Measurements from ENCODE around the gene CNOT6.
"Not testable (repeated sequence)": the region's sequence is repeated elsewhere in the genome, so short reads cannot be mapped to it uniquely, and the experiment has no call there.

CNOT6 gene

GRCh38 chr5:180521101-180521500, 26.9 kb downstream of the CNOT6 start:
- DNase-seq: no peak

DNA sequence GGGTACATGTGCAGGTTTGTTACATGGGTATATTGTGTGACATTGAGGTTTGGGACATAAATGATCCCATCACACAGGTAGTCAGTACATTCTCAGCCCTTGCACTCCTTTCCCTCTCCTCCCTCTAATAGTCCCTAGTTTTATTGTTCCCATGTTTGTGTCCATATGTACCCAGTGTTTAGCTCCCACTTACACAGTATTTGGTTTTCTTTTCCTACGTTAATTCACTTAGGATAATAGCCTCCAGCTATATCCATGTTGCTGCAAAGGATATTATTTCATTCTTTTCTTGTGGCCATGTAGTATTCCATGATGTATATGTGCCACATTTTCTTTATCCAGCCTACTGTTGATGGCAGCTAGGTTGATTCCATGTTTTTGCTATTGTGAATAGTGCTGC, 27.4 kb downstream of the CNOT6 start:
- no peak for DNase-seq

DNA sequence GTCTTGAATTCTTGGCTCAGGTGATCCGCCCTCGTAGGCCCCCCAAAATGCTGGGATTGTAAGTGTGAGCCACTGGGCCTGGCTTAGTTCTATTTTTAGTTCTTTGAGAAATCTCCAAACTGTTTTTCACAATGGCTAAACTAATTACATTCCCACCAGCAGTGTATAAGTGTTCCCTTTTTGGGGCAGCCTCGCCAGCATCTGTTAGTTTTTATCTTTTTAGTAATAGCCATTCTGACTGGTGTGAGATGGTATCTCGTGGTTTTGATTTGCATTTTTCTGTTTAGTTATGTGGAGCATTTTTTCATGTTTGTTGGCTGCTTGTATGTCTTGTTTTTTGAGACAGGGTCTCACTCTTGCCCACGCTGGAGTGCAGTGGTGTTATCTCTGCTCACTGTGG, 28.2 kb downstream of the CNOT6 start:
- no peak for DNase-seq

- DNase-seq: no peak
Measured at GRCh38 chr5:180523629-180524466, 29.7 kb downstream of the CNOT6 start.

- DNase-seq: no peak
Measured at GRCh38 chr5:180525399-180525798, 31.2 kb downstream of the CNOT6 start.

DNA sequence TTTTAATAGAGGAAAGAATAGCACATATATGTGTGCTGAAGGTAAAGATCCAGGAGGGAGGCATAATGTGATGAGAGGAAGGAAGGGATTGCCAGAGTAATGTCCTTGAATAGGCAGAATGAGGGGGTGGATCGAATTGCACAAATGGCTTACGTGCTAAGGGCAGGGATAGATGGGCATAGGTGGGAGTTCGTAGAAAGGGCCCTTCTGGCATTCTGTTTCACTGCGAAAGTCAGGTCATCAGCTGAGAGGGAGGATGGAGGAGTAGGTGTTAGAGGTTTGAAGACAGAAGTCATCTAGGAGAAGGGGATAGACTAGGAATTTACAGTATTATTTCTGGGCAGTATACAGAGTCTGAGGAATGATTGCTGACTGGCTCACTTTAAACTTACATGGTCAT, 32.1 kb downstream of the CNOT6 start:
- no peak for DNase-seq

- no peak for DNase-seq
Measured at GRCh38 chr5:180527659-180528058, 33.5 kb downstream of the CNOT6 start.

GRCh38 chr5:180531036-180531585, 36.9 kb downstream of the CNOT6 start:
- DNase-seq: not testable (repeated sequence)

GRCh38 chr5:180532268-180532667, 38.1 kb downstream of the CNOT6 start:
- DNase-seq: no peak

- DNase-seq: no peak
Measured at GRCh38 chr5:180533845-180534244, 39.7 kb downstream of the CNOT6 start.

DNA sequence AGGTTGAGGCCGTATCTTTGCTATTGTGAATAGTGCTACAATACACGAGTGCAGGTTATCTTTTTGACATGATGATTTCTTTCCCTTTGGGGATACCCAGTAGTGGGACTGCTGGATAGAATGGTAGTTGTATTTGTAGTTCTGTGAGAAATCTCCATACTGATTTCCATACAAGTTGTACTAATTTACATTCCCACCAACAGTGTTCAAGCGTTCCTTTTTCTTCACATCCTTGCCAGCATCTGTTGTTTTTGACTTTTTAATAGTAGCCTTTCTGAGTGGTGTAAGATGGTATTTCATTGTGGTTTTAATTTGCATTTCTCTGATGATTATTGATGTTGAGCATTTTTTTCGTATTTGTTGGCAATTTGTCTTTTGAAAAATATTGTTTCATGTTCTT, 41.4 kb downstream of the CNOT6 start:
- no peak for DNase-seq

DNA sequence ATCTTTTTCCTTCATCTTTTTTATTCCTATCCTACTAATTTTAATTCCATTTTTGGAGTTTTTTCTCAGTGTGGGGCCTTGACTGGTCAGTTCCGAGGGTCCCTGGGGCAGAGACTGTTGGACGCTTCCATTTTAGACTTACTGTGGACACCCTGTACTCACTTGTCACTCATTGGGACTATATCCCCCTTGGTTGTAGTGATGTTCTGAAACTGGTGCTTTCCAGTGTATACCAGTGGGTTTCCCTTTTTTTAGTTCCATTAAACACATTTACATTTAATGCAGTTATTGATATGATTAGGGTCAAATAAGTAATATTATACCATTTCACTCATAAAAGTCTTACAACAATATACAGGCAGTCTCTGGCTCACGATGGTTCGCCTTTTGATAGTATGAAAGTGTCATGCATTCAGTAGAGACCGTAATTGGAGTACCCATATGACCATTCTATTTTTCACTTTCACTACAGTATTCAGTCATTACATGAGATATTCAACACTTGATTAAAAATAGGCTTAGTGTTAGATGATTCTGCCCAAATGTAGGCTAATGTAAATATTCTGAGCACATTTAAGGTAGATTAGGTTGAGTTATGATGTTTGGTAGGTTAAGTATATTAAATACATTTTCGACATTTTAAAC, 46.0 kb downstream of the CNOT6 start:
- DNase-seq: no peak

DNA sequence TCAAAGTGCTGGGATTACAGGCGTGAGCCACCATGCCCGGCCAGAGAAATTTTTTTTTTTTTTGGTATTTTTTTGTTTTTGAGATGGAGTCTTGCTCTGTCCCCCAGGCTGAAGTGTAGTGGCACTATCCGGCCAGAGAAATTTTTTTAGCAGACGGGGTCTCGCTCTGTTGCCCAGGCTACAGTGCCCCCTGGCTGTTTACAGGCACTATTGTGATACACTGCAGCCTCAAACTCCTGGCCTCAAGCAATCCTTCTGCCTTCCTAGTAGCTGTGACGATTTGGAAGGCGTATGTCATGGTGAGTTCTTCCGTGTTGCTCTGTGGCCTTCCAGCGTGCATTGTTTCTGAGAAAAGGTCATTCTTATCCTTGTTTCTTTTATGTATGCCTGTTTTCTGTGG, 47.5 kb downstream of the CNOT6 start:
- DNase-seq: no peak

GRCh38 chr5:180545248-180545647, 51.1 kb downstream of the CNOT6 start:
- no peak for DNase-seq

GRCh38 chr5:180548563-180548962, 54.4 kb downstream of the CNOT6 start:
- no peak for DNase-seq

- DNase-seq: no peak
Measured at GRCh38 chr5:180553530-180553929, 59.4 kb downstream of the CNOT6 start.

GRCh38 chr5:180555168-180555921, 61.2 kb downstream of the CNOT6 start:
- DNase-seq: no peak

- no peak for DNase-seq
Measured at GRCh38 chr5:180557217-180557809, 63.1 kb downstream of the CNOT6 start.

DNA sequence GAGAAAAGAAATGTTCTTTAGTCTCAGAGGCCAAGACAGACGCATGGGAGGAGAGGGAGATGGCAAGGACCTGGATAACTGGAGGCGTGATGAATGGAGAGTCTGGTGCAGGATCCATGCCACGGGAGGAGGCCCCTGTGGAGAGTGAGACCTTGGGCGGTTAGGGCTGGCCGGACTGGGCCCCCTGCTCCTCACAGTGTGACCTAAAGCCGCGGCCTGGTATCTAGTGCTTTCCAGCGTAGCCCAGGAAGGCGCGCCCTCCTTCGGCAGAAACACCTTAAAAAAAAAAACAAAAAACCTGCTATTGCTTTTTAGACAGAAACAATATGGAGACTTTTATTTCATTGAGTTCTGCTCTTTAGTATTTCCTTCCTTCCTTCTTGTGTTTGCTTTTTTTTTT, 64.1 kb downstream of the CNOT6 start:
- no peak for DNase-seq

DNA sequence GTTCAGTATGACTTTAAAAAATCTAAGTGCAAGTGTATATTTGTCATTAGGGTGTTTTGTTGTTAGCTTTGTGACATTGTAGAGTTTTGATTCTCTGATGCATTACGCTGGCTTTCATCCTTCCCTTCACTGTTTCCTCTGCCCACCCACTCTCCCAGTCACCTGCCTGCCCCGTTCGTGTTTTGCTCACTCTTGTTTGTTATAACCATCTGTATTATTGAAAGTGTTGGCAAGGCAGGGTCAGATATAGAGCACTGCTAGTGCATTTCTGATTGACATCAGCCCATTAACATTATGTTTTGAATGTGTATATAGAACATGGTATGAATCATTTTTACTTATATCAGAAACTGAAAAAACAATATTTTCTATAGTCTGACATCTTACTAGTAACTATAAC, 69.8 kb downstream of the CNOT6 start:
- DNase-seq: no peak

DNA sequence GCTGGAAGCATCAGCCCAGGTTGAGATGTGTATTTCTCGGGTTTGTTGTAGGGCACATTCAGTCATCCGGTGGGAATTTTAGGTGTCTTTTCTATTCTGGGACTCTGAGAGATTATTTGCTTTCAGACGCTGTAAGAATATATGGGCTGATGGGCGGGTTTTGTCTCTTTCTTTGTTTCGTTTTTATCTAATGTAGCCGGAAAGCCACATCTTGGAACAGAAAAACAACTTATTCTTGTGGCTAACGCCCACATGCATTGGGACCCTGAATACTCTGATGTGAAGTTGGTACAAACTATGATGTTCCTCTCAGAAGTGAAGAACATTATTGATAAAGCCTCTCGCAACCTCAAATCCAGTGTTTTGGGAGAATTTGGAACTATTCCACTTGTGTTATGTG, 74.7 kb downstream of the CNOT6 start:
- DNase-seq: no peak

DNA sequence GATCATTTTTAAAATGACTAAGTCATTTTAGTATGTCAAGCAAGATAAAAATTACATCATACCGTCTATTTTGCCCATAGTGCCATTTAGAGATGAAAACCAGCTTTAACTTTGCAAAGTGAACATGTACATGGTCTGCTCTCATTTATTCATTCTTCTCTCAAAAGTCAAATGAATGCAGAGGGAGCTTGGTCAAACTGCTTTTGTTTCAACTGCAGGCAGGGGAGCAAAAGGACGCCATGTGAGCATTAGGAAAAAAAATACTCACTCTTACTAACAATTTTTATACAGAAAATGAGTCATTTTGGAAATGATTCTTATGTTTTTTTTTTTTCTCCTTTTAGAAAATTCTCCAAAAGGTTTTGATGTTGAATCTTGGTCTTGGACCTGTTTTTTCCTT, 81.4 kb downstream of the CNOT6 start:
- DNase-seq: no peak

DNA sequence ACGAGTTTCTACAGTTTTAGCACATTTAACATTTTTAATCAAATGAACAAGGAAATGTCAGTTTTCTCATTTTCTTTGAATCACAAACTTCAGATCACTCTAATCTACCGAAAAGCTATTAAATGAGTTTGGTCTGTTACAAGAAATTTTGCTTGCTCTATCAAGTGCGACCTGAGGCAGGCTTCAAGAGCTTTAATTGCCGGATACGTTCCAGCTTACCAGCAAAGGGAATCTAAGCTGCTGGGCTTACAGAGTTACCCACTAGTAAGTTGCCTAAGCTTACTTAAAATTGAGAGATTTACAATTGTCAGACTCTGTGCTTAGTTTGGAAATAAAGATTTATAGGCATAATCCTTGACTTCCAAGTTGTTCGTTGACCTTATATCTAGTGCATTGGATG, 86.5 kb downstream of the CNOT6 start:
- no peak for DNase-seq
